NCI-H2107 treated with DMSO at 0.1 percent for 48 hours (cell line): Measurements from ENCODE around the gene CRYM.
"Not testable (repeated sequence)": the region's sequence is repeated elsewhere in the genome, so short reads cannot be mapped to it uniquely, and the experiment has no call there.

Source experiments
- DNase-seq: peaks from one replicate; lab custom pipeline; 2025; ENCODE audit not compliant: unreplicated experiment; lab: John Stamatoyannopoulos, UW

CRYM gene

GRCh38 chr16:21277927-21278706, at the start of gene CRYM:
CRYM (minus strand) TSS chr16:21278290; CDS start chr16:21278251, 39 bp downstream.
- DNase-seq: peak; percentile 55

- no peak for DNase-seq
These were observed 49.0 kb upstream of the CRYM start for GRCh38 chr16:21327046-21327445.

GRCh38 chr16:21326459-21326858, 48.4 kb upstream of the CRYM start:
- no peak for DNase-seq

- no peak for DNase-seq
These were observed 46.2 kb upstream of the CRYM start for GRCh38 chr16:21324267-21324666.

GRCh38 chr16:21322251-21322650, 44.2 kb upstream of the CRYM start:
- not testable (repeated sequence) for DNase-seq

GRCh38 chr16:21321736-21322135, 43.6 kb upstream of the CRYM start:
- no peak for DNase-seq

- DNase-seq: no peak
These were observed 36.2 kb upstream of the CRYM start for GRCh38 chr16:21314339-21314738.

- not testable (repeated sequence) for DNase-seq
These were observed 34.8 kb upstream of the CRYM start for GRCh38 chr16:21312863-21313372.

GRCh38 chr16:21312046-21312445, 34.0 kb upstream of the CRYM start:
- DNase-seq: not testable (repeated sequence)

- DNase-seq: not testable (repeated sequence)
These were observed 28.6 kb upstream of the CRYM start for GRCh38 chr16:21306712-21307111.

- DNase-seq: no peak
These were observed 24.9 kb upstream of the CRYM start for GRCh38 chr16:21302898-21303528.

GRCh38 chr16:21302454-21302853, 24.4 kb upstream of the CRYM start:
- no peak for DNase-seq

GRCh38 chr16:21301895-21302291, 23.8 kb upstream of the CRYM start:
- no peak for DNase-seq

- DNase-seq: peak; percentile 41
These were observed 23.2 kb upstream of the CRYM start for GRCh38 chr16:21301168-21301894.

GRCh38 chr16:21300309-21301167, 22.4 kb upstream of the CRYM start:
- peak; percentile 91 for DNase-seq

- DNase-seq: not testable (repeated sequence)
These were observed 11.7 kb upstream of the CRYM start for GRCh38 chr16:21289789-21290188.

GRCh38 chr16:21285314-21285713, 7.2 kb upstream of the CRYM start:
- DNase-seq: no peak

- no peak for DNase-seq
These were observed 6.3 kb upstream of the CRYM start for GRCh38 chr16:21284414-21284813.

- DNase-seq: no peak
These were observed 5.6 kb upstream of the CRYM start for GRCh38 chr16:21283521-21284289.
